HCT116 (cell line): Measurements from ENCODE around the gene SH2B3.

Source experiments
- CEBPB ChIP-seq: IDR thresholded peaks from 2 replicates; pipeline ENCODE4 v1.6.1; 2012; ENCODE audit warnings: low read depth
- EGR1 ChIP-seq: IDR thresholded peaks from 2 replicates; pipeline ENCODE4 v1.6.1; 2012; ENCODE audit warnings: low read depth
- ELF1 ChIP-seq: IDR thresholded peaks from 2 replicates; pipeline ENCODE4 v1.6.1; 2012; ENCODE audit warnings: low read depth, borderline replicate concordance
- EZH2 ChIP-seq: fragments of 200-600 bp; sonication (generic); IDR thresholded peaks from 2 replicates; pipeline ENCODE4 v1.6.1; 2017; ENCODE audit warnings: antibody characterized with exemption, mixed run types
- JUND ChIP-seq: IDR thresholded peaks from 2 replicates; pipeline ENCODE4 v1.6.1; 2012
- POLR2A ChIP-seq: IDR thresholded peaks from 2 replicates; pipeline ENCODE4 v1.7.0; 2011; ENCODE audit warnings: borderline replicate concordance; ENCODE audit not compliant: insufficient read depth, insufficient read length; ENCODE audit errors: extremely low read depth
- POLR2AphosphoS5 ChIP-seq: IDR thresholded peaks from 2 replicates; pipeline ENCODE4 v1.6.1; 2011; ENCODE audit warnings: mild to moderate bottlenecking, low read depth, low read length, moderate library complexity
- RAD21 ChIP-seq: IDR thresholded peaks from 2 replicates; pipeline ENCODE4 v1.6.1; 2012; ENCODE audit warnings: low read depth, mild to moderate bottlenecking
- SIN3A ChIP-seq: IDR thresholded peaks from 2 replicates; pipeline ENCODE4 v1.6.1; 2012; ENCODE audit warnings: low read depth
- SP1 ChIP-seq: IDR thresholded peaks from 2 replicates; pipeline ENCODE4 v1.6.1; 2012; ENCODE audit warnings: low read depth
- TCF7L2 ChIP-seq: IDR thresholded peaks from 2 replicates; pipeline ENCODE4 v1.7.0; 2011; ENCODE audit warnings: borderline replicate concordance, inconsistent platforms; ENCODE audit not compliant: insufficient read depth, insufficient read length; ENCODE audit errors: extremely low read depth
- ZNF274 ChIP-seq: fragments of 200-500 bp; sonication (Bioruptor generic); IDR thresholded peaks from 2 replicates; pipeline ENCODE4 v1.6.1; 2014; ENCODE audit warnings: mild to moderate bottlenecking, low read depth, low read length, inconsistent platforms
- TF ChIP-seq, protein P1 (sequence below), 3 experiments: fragments of 200-600 bp in 1 of 3; sonication (generic) in 1 of 3; IDR thresholded peaks in 2 of 3; conservative IDR thresholded peaks in 1 of 3; 2 replicates each; pipeline ENCODE4 v1.5.1; 2012 to 2017; ENCODE audit warnings: low read depth in 2 of 3, low read length in 2 of 3, antibody characterized with exemption in 1 of 3, borderline replicate concordance in 1 of 3, control low read depth in 1 of 3, mild to moderate bottlenecking in 1 of 3, mixed read lengths in 1 of 3, mixed run types in 1 of 3, moderate library complexity in 1 of 3; ENCODE audit not compliant: insufficient read depth in 1 of 3
- TF ChIP-seq, protein P2 (sequence below): IDR thresholded peaks from 2 replicates; pipeline ENCODE4 v1.6.1; 2012

DNA sequence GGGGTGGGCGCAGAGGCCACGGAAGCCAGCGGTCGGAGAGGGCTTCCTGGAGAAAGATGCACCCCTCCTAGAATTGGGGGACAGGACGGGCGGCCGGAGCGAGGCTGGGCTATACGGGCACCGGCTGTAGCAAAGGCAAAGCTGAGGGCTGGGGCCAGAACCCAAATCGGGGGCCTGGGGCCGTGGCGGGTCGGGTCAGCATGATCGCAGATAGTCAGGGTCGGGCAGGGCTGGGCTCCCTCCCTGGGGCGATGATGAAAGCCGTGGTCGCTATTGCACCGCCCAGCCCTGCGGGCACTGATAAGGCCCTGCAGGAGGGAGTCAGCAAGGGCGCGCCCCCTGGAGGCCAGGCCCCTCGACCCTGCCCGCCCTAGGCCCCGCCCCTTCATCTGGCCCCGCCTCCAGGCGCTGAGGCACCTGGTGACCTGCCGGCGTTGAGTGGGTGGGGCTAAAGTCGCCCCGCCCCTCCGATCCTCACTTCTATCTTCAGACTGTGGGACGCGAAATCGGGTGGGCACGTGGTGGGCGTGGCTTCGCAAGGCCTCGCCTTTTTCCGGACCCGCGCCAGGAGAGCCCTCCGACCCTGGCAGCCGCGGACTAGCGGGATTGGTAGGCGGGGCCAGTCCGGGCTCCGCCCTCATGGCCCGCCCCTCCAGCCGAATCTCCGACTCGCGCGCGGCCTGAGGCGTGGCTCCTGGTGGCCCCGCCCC, 419 bp upstream of the SH2B3 start:
- no peak for TF ChIP-seq CEBPB
- TF ChIP-seq POLR2A: no peak
- no peak for TF ChIP-seq POLR2AphosphoS5
- TF ChIP-seq, protein P1, sequence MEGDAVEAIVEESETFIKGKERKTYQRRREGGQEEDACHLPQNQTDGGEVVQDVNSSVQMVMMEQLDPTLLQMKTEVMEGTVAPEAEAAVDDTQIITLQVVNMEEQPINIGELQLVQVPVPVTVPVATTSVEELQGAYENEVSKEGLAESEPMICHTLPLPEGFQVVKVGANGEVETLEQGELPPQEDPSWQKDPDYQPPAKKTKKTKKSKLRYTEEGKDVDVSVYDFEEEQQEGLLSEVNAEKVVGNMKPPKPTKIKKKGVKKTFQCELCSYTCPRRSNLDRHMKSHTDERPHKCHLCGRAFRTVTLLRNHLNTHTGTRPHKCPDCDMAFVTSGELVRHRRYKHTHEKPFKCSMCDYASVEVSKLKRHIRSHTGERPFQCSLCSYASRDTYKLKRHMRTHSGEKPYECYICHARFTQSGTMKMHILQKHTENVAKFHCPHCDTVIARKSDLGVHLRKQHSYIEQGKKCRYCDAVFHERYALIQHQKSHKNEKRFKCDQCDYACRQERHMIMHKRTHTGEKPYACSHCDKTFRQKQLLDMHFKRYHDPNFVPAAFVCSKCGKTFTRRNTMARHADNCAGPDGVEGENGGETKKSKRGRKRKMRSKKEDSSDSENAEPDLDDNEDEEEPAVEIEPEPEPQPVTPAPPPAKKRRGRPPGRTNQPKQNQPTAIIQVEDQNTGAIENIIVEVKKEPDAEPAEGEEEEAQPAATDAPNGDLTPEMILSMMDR (IDR thresholded peaks at IDR 0.05 in 2 of 3, conservative IDR thresholded peaks at IDR 0.05 in 1 of 3; ENCODE audit: borderline replicate concordance in 1 of 3, insufficient read depth in 1 of 3, low read depth in 2 of 3, low read length in 2 of 3): peak in 1 of 3 experiments; percentile 67; a peak in 3 of 6 replicates
- TF ChIP-seq JUND: no peak
- TF ChIP-seq, protein P2, sequence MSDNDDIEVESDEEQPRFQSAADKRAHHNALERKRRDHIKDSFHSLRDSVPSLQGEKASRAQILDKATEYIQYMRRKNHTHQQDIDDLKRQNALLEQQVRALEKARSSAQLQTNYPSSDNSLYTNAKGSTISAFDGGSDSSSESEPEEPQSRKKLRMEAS: no peak
- no peak for TF ChIP-seq ELF1
- no peak for TF ChIP-seq SIN3A
- TF ChIP-seq EZH2: no peak
- peak; percentile 18 for TF ChIP-seq TCF7L2
- no peak for TF ChIP-seq ZNF274
- no peak for TF ChIP-seq RAD21
- no peak for TF ChIP-seq EGR1
- TF ChIP-seq SP1: no peak
